Measurements from ENCODE around the gene ADGRE3.
"Not testable (repeated sequence)": the region's sequence is repeated elsewhere in the genome, so short reads cannot be mapped to it uniquely, and the experiment has no call there.

ADGRE3 gene

GRCh38 chr19:14669940-14670339, 4.7 kb downstream of the ADGRE3 start:
- no peak for DNase-seq

GRCh38 chr19:14661372-14661924, 13.2 kb downstream of the ADGRE3 start:
- DNase-seq = no peak

GRCh38 chr19:14659874-14660489, 14.7 kb downstream of the ADGRE3 start:
- DNase-seq = no peak

GRCh38 chr19:14655726-14656125, 18.9 kb downstream of the ADGRE3 start:
- no peak for DNase-seq

GRCh38 chr19:14654786-14655560, 19.7 kb downstream of the ADGRE3 start:
- DNase-seq = no peak

- no peak for DNase-seq
These were observed 24.5 kb downstream of the ADGRE3 start for GRCh38 chr19:14650161-14650560.

- DNase-seq = no peak
These were observed 25.6 kb downstream of the ADGRE3 start for GRCh38 chr19:14649020-14649419.

GRCh38 chr19:14648506-14648905, 26.1 kb downstream of the ADGRE3 start:
- no peak for DNase-seq

- no peak for DNase-seq
These were observed 34.9 kb downstream of the ADGRE3 start for GRCh38 chr19:14639536-14640277.

- DNase-seq = no peak
These were observed 42.4 kb downstream of the ADGRE3 start for GRCh38 chr19:14632286-14632685.

- DNase-seq = no peak
These were observed 45.1 kb downstream of the ADGRE3 start for GRCh38 chr19:14629557-14629956.

GRCh38 chr19:14624491-14624890, 50.2 kb downstream of the ADGRE3 start:
- DNase-seq = not testable (repeated sequence)

GRCh38 chr19:14619404-14619803, 55.2 kb downstream of the ADGRE3 start:
- no peak for DNase-seq

- DNase-seq = no peak
These were observed 58.2 kb downstream of the ADGRE3 start for GRCh38 chr19:14616407-14616806.

GRCh38 chr19:14615623-14616022, 59.0 kb downstream of the ADGRE3 start:
- no peak for DNase-seq

GRCh38 chr19:14614099-14614412, 60.6 kb downstream of the ADGRE3 start:
- DNase-seq = no peak

GRCh38 chr19:14613399-14614098, 61.1 kb downstream of the ADGRE3 start:
- not testable (repeated sequence) for DNase-seq

GRCh38 chr19:14612657-14613056, 62.0 kb downstream of the ADGRE3 start:
- DNase-seq = no peak

GRCh38 chr19:14612242-14612641, 62.4 kb downstream of the ADGRE3 start:
- not testable (repeated sequence) for DNase-seq

GRCh38 chr19:14611051-14611450, 63.6 kb downstream of the ADGRE3 start:
- no peak for DNase-seq

GRCh38 chr19:14606627-14607026, 68.0 kb downstream of the ADGRE3 start:
- DNase-seq = no peak

- DNase-seq = no peak
These were observed 70.7 kb downstream of the ADGRE3 start for GRCh38 chr19:14603990-14604387.

GRCh38 chr19:14599548-14600147, 75.0 kb downstream of the ADGRE3 start:
- no peak for DNase-seq
